ENCODE results near the gene CPT1A.

Gene CPT1A

GRCh38 chr11:68812526-68812925, 29.2 kb downstream of the CPT1A start:
- no peak overlapping the region for H3K4me3 ChIP-seq
- H3K27ac ChIP-seq: peak overlapping the region in 3 of 21 experiments; percentile 19 to 77 (median 69)

GRCh38 chr11:68810164-68810563, 31.6 kb downstream of the CPT1A start:
- Histone ChIP-seq H3K4me3 (no peak overlapping the region), H3K27ac (no peak overlapping the region)

GRCh38 chr11:68809506-68809905, 32.2 kb downstream of the CPT1A start:
- H3K4me3 ChIP-seq: no peak overlapping the region
- H3K27ac ChIP-seq: no peak overlapping the region

GRCh38 chr11:68808787-68809186, 32.9 kb downstream of the CPT1A start:
- H3K4me3 ChIP-seq: no peak overlapping the region
- no peak overlapping the region for H3K27ac ChIP-seq

DNA sequence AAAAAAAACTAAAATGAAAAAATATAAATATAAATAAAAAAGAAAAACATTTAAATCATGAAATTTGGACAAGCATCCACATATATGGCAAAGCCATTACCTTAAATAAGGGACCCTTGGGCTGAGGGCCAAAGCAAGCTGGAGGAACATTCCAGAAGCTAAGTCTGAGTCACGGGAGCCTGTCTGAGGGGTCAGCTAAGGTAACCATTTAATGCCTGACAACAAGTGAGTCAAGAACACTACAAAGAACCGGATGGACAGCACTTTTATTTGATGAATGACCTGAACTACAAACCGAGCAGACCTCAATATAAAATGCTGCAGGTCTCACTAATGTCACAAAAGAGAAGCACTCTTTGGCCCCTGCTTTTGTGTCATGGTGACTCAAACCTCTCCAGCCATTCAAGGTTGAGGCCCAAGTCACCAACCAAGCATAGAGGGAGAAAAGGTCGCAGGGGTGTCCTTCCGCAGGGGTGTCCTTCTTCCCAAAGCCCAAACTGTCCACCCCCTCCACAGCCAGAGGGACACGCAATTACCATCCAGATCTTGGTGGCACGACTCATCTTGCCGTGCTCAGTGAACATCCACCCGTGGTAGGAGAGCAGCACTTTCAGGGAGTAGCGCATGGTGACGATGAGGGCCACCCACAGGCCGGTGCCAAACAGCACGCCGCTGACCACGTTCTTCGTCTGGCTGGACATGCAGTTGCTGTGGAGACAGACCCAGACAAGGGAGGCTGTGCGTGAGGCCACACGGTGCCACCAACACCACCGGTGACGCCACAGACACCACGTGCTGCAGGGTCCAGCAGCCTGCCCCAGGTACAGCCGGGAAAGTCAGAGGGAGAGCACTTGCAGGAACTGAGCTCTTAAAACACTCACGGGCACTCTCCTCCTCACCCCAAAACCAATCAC, 34.5 kb downstream of the CPT1A start:
- Histone ChIP-seq H3K27ac (no peak overlapping the region), H3K4me3 (no peak overlapping the region)

DNA sequence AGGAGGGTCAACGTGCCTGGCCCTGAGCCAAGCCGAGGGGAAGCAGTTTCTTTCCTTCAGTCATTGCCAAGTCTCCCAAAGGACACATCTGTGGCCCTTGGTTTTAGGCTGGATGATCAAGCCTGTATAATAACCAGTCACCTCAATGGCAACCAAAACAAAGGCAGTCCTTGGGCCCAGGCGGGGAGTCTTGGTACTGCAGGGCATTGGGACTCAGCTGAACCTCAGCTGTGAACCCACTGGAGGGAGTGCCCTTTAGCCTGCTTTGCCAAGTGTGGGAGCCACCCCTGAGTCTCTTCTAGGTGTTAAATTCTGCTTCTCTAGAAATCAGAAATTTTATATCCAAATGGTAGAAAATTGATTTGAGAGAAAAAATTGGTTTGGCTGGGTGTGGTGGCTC, 36.9 kb downstream of the CPT1A start:
- H3K4me3 ChIP-seq: no peak overlapping the region
- no peak overlapping the region for H3K27ac ChIP-seq

- Histone ChIP-seq H3K4me3 (no peak overlapping the region), H3K27ac (no peak overlapping the region)
These were observed 38.0 kb downstream of the CPT1A start for GRCh38 chr11:68803766-68804165.

- no peak overlapping the region for H3K4me3 ChIP-seq
These were observed 43.4 kb downstream of the CPT1A start for GRCh38 chr11:68798221-68798813.

GRCh38 chr11:68796801-68797200, 44.9 kb downstream of the CPT1A start:
- no peak overlapping the region for H3K27ac ChIP-seq
- no peak overlapping the region for H3K4me3 ChIP-seq

More at GRCh38 chr11:68798221-68798813, 43.4 kb downstream of the CPT1A start:
- no peak overlapping the region for H3K27ac ChIP-seq

DNA sequence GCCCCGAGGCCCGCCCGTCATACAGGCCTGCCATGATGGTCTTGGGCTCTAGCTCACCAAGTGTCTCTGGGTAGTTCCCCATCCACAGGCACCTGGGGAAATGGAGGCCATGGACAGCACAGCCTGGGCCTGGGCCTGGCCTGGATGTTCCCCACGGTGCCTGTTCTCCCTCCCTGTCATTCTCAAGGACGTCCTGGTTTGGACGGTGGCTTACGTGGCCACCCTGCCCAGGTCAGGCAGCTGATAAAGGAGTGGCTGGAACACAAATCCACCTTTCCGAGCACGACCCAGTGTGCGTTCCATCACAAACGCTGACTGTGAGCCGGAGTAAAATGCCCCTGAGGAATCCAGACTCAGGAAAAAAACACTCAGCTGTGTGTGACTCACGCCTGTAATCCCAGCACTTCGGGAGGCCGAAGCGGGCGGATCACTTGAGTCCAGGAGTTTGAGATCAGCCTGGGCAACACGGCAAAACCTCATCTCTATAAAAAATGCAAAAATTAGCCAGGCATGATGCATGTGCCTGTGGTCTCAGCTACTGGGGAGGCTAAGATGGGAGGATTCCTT, 49.2 kb downstream of the CPT1A start:
- H3K4me3 ChIP-seq: no peak overlapping the region
- H3K27ac ChIP-seq: no peak overlapping the region

DNA sequence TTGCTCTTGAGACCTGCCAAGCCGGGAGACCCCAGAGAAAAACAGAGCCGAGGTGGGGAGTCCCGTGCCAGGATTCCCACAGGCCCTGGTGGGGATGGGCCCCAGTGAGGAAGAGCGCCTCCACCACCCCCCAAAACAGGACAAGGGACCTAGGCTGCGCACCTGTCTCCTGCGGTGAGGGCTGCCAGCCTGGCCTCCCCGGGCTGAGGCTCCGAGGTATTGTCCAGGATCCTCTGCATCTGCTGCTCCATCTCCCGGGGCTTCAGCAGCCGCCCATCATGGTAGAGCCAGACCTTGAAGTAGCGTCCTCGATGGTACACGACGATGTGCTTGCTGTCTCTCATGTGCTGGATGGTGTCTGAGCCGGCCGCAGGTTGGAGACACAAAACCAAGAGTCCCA, 57.1 kb downstream of the CPT1A start:
- H3K4me3 ChIP-seq: no peak overlapping the region
- H3K27ac ChIP-seq: no peak overlapping the region

GRCh38 chr11:68783216-68783821, 58.4 kb downstream of the CPT1A start:
- H3K27ac ChIP-seq: no peak overlapping the region

DNA sequence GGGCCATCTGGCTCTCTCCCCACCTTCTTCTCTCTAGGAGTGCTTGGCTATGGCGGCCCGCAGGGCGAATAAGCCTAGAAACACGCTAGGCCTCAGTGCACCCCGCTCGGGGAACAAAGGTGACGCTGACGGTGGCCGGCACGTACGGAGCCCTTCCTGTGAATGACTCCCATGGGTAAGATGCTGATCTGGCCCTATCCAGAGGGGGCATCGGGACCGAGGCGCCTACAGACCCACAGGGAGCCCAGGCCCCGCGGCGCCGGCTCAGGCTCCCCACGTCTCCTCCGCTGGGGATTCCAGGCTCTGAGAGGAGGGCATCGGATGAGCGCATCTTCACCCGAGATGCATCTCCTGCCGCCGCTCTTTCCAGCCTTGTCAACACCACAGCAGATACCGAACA, 59.0 kb downstream of the CPT1A start:
- H3K4me3 ChIP-seq: no peak overlapping the region
- no peak overlapping the region for H3K27ac ChIP-seq

More at GRCh38 chr11:68783216-68783821, 58.4 kb downstream of the CPT1A start:
- H3K4me3 ChIP-seq: no peak overlapping the region

DNA sequence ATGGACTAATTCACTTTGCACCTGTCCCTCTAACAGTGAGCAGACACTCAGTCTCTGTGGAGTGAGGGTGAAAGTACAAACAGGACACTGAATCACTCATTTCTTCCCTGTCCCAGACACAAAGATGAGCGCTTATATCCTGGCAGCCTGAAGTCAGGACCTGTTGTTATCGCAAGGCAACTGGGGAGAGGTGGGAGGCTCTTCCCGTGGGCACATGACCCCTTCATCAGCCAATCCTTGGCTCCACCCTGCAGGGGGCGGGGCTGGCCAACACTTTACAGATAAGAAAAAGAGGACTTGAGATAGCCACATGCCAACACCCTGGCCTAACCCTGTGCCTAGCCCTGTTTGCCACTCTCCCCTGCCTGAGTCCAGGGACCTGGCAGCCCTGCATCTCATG, 60.9 kb downstream of the CPT1A start:
- Histone ChIP-seq H3K4me3 (no peak overlapping the region), H3K27ac (no peak overlapping the region)

DNA sequence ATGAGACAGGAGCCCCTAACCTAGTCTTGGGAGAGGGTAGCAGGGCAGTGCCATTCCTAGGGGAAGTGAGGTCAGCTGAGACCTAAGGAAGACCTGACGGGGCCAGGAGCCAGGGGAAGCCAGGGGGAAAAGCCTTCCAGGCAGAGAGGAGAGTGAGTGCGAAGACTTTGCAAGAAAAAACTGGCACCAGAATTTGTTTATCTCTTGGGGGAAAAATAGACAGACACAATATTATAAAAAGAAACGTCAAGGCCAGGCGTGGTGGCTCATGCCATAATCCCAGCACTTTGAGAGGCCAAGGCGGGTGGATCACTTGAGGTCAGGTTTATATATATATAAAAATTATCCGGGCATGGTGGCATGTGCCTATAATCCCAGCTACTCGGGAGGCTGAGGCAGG, 63.5 kb downstream of the CPT1A start:
- Histone ChIP-seq H3K4me3 (no peak overlapping the region), H3K27ac (no peak overlapping the region)

DNA sequence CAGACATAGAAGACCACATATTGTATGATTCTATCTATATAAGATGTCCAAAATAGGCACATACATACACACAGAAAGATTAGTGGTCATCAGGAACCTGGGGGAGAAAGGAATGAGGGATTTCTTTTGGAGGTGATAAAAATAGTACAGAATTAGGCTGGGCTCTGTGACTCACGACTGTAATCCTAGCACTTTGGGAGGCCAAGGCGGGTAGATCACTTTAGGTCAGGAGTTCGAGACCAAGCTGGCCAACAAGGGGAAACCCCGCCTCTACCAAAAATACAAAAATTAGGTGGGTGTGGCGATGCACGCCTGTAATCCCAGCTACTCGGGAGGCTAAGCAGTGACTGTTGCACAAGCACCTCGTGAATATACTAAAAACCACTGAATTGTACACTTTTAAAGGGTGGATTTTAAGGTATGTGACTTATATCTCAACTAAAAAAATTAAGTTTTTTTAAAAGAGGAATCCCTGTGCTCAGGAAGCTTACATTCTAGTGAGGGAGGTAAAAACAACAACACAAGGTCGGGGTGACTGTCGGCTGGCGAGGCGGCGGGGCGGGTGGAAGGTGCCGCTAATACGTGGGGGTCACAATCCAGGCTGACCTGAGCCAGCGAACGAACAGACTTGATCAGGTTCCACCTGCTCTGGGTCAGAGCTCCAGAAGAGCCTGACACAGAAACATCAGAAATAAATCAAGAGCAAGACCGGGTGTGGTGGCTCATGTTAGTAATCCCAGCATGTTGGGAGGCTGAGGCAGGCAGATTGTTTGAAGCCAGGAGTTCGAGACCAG, 65.1 kb downstream of the CPT1A start:
- Histone ChIP-seq H3K27ac (no peak overlapping the region), H3K4me3 (no peak overlapping the region)

GRCh38 chr11:68775951-68776388, 65.7 kb downstream of the CPT1A start:
- H3K4me3 ChIP-seq: no peak overlapping the region

DNA sequence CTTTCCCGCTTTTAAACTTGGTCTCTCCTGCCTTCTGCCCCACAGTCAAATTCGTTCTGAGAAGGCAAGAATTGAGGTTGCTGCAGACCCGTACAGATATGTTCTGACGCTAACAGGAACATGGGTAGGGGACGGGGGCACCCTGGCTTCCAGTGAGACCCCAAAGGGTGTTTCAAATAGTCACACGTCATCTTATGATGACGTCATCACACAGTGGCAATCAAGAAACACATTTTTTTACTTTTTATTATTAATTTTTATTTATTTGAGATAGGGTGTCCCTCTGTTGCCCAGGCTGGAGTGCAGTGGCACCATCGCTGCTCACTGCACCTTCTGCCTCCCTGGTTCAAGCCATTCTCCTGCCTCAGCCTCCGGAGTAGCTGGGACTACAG, 67.5 kb downstream of the CPT1A start:
- Histone ChIP-seq H3K4me3 (no peak overlapping the region), H3K27ac (no peak overlapping the region)

More at GRCh38 chr11:68775951-68776388, 65.7 kb downstream of the CPT1A start:
- no peak overlapping the region for H3K27ac ChIP-seq

DNA sequence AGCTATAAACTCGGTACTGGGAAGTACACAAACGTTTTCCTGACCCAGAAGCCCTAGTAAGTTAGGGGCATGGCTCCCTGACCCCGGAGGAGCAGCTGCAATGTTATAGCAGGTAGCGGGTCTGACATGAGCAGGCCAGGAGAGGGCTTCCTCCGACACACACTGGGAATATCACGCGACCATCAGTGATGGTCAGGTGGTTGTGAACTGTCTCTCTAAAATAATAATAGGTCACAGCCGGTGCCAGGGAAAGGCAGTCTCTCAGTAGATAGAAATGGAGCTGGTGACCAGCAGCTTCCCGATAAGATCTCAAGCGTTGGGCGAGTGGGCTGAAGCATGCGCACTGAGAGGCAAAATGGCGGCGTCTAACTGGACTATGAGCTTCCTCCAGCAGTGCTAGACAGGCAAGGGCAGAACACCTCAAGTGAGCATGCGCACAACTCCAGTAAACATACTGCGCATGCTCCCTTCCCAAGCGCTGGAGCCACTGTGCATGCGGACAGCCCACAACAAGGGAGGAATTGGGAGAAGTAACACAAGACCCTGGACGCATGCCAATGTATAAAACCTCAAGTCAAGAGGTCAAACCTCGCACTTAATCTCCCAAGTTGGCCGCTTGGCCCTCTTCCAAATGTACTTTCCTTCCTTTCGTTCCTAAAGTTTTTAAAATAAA, 68.1 kb downstream of the CPT1A start:
- H3K4me3 ChIP-seq: no peak overlapping the region

More for the DNA sequence above, 68.1 kb downstream of the CPT1A start:
- H3K27ac ChIP-seq: no peak overlapping the region

Measured in skin epidermis (tissue), 12 donors.